GM19438 (cell line): ENCODE results near the gene KLF9.

Experiments
- ATAC-seq: cut with Tn5 transposase; IDR thresholded peaks from one replicate; pipeline ENCODE4 v1.9.1; 2021; ENCODE audit warnings: low read depth; ENCODE audit not compliant: unreplicated experiment

Gene KLF9

GRCh38 chr9:70422371-70423043, 8.1 kb upstream of the KLF9 start:
- no peak for ATAC-seq

- no peak for ATAC-seq
Measured at GRCh38 chr9:70421272-70422180, 7.1 kb upstream of the KLF9 start.

- peak; percentile 26 for ATAC-seq
Measured at GRCh38 chr9:70420441-70421271, 6.2 kb upstream of the KLF9 start.

- peak; percentile 37 for ATAC-seq
Measured at GRCh38 chr9:70419556-70420440, 5.3 kb upstream of the KLF9 start.

GRCh38 chr9:70418822-70419555, 4.5 kb upstream of the KLF9 start:
- ATAC-seq, result peak; percentile 41

- no peak for ATAC-seq
Measured at GRCh38 chr9:70415476-70415875, 1.0 kb upstream of the KLF9 start.

GRCh38 chr9:70415041-70415440, 584 bp upstream of the KLF9 start:
- ATAC-seq, result no peak

GRCh38 chr9:70413464-70413798, 1.0 kb downstream of the KLF9 start:
- peak; percentile 16 for ATAC-seq

- ATAC-seq, result no peak
Measured at GRCh38 chr9:70412832-70413463, 1.5 kb downstream of the KLF9 start.

- peak; percentile 31 for ATAC-seq
Measured at GRCh38 chr9:70411930-70412831, 2.3 kb downstream of the KLF9 start.

- no peak for ATAC-seq
Measured at GRCh38 chr9:70411121-70411929, 3.1 kb downstream of the KLF9 start.

- no peak for ATAC-seq
Measured at GRCh38 chr9:70410368-70410767, 4.1 kb downstream of the KLF9 start.

GRCh38 chr9:70409800-70410199, 4.7 kb downstream of the KLF9 start:
- ATAC-seq, result no peak

- no peak for ATAC-seq
Measured at GRCh38 chr9:70409280-70409679, 5.2 kb downstream of the KLF9 start.

- ATAC-seq, result no peak
Measured at GRCh38 chr9:70408393-70409040, 5.9 kb downstream of the KLF9 start.

- ATAC-seq, result no peak
Measured at GRCh38 chr9:70407081-70407503, 7.4 kb downstream of the KLF9 start.

GRCh38 chr9:70406434-70406862, 8.0 kb downstream of the KLF9 start:
- ATAC-seq, result peak; percentile 73
